Esophagus squamous epithelium (tissue), 5 donors: ENCODE data around the gene DUSP11. TPM values are rescaled to one million over a fixed set of nuclear protein-coding genes. Genes with fewer than 3 reads are reported as not detected.
A peak's percentile ranks its signal among the peaks of the same experiment; 100 is the strongest.
"Not testable (repeated sequence)": the region's sequence is repeated elsewhere in the genome, so short reads cannot be mapped to it uniquely, and the experiment has no call there.

Experiments used
- DNase-seq: peaks from one replicate; lab custom pipeline; 2025; lab: John Stamatoyannopoulos, UW
- H3K27ac ChIP-seq, 4 donors: fragments of 200-600 bp; sonication (generic); one replicate each; pipeline ENCODE4 v1.5.1; 2016 to 2019; ENCODE audit warnings: mild to moderate bottlenecking in 1 of 4
- H3K27me3 ChIP-seq, 4 donors: fragments of 200-600 bp; sonication (generic); 1 replicate in 3 of 4; 2 replicates in 1 of 4; pipeline versions ENCODE4 v1.5.1 to v1.6.0; 2017 to 2021; ENCODE audit warnings: antibody characterized with exemption in 1 of 4
- H3K36me3 ChIP-seq, 3 donors: fragments of 200-600 bp; sonication (generic); one replicate each; pipeline ENCODE4 v1.5.1; 2016 to 2019
- H3K4me1 ChIP-seq, 3 donors: fragments of 200-600 bp; sonication (generic); one replicate each; pipeline ENCODE4 v1.5.1; 2017 to 2019
- H3K4me3 ChIP-seq, 4 donors: fragments of 200-600 bp; sonication (generic); 1 replicate in 3 of 4; 2 replicates in 1 of 4; pipeline ENCODE4 v1.5.1; 2016 to 2019; ENCODE audit warnings: mild to moderate bottlenecking in 2 of 4, moderate library complexity in 1 of 4
- H3K9me3 ChIP-seq, 3 donors: fragments of 200-600 bp; sonication (generic); one replicate each; pipeline ENCODE4 v1.5.1; 2016 to 2019
- CTCF ChIP-seq, 6 experiments: fragments of 450-650 bp in 4 of 6; fragments of 200-600 bp in 2 of 6; sonication (generic) in 2 of 6; IDR thresholded peaks; one replicate each; pipeline ENCODE4 v1.5.1; 2016 to 2019; ENCODE audit warnings: antibody characterized with exemption in 6 of 6, mild to moderate bottlenecking in 4 of 6, moderate library complexity in 4 of 6
- POLR2A ChIP-seq, 4 donors: fragments of 450-650 bp; IDR thresholded peaks; one replicate each; pipeline ENCODE4 v1.6.1; 2017; ENCODE audit warnings: antibody characterized with exemption in 4 of 4, mild to moderate bottlenecking in 4 of 4, moderate library complexity in 3 of 4
- whole genome bisulfite sequencing, 2 donors: methylation state at CpG; one replicate each; pipeline ENCODE4 v1.1.5; 2018; 5-methylcytosine and 5-hydroxymethylcytosine counted together
- intact Hi-C: fragments of 100-400 bp; cut with DNase I; formaldehyde crosslinking; loops from one replicate; pipeline ENCODE4 v1.15.0; 2022
- total RNA-seq, 4 donors: library from RNA; depleted of rRNA; stranded (reverse); fragments of >200 nt; gene quantifications; one replicate each; pipeline ENCODE4 v1.1.0, GENCODE V29; 2016
- donor health status: DM: yes; HTN: yes; CAD: no.

Gene DUSP11
- total RNA-seq, 4 donors from 2014 or later = 24.5 to 48.2 (median 41.0) TPM

- 84 to 86% methylated on average over 1 to 5 of the region's 6 CpGs for WGBS, 2 donors
- Histone ChIP-seq H3K27me3 (no peaks in the 10 kb centered on the region), H3K4me3 (no peak overlapping the region), H3K36me3 (no peaks in the 10 kb centered on the region), H3K27ac (no peak overlapping the region), H3K4me1 (peaks cover 0 to 5% (median 0%) of the 10 kb centered on the region in 3 donors), H3K9me3 (no peaks in the 10 kb centered on the region)
- TF ChIP-seq CTCF (IDR thresholded peaks at IDR 0.05) (no peak), POLR2A (IDR thresholded peaks at IDR 0.05) (no peak)
- DNase-seq = no peak
- intact Hi-C loops = no loop called here
These were observed 61.5 kb downstream of the DUSP11 start for GRCh38 chr2:73718421-73718820.

GRCh38 chr2:73717695-73718094 lies 62.2 kb downstream of the DUSP11 start:
- DNase-seq, H3K36me3 ChIP-seq, H3K9me3 ChIP-seq, H3K27ac ChIP-seq, H3K4me3 ChIP-seq, H3K4me1 ChIP-seq, H3K27me3 ChIP-seq, intact Hi-C loops: not testable (repeated sequence)
- no CpG with 5 or more reads among the region's 4 CpGs for WGBS, 2 donors

GRCh38 chr2:73717251-73717606 lies 62.7 kb downstream of the DUSP11 start:
- no peak for TF ChIP-seq CTCF (IDR thresholded peaks at IDR 0.05)
- no peak for TF ChIP-seq POLR2A (IDR thresholded peaks at IDR 0.05)
- H3K36me3 ChIP-seq = no peaks in the 10 kb centered on the region
- H3K9me3 ChIP-seq = no peaks in the 10 kb centered on the region
- no peak for DNase-seq
- peak overlapping the region in 1 of 4 donors; percentile 50 for H3K27ac ChIP-seq
- H3K4me1 ChIP-seq = peaks cover 0 to 5% (median 0%) of the 10 kb centered on the region in 3 donors
- no peaks in the 10 kb centered on the region for H3K27me3 ChIP-seq
- intact Hi-C loops = no loop called here
- H3K4me3 ChIP-seq = no peak overlapping the region

GRCh38 chr2:73716543-73717250 lies 63.2 kb downstream of the DUSP11 start:
- H3K27me3 ChIP-seq = no peaks in the 10 kb centered on the region
- DNase-seq = no peak
- H3K36me3 ChIP-seq = no peaks in the 10 kb centered on the region
- H3K4me3 ChIP-seq = no peak overlapping the region
- no peaks in the 10 kb centered on the region for H3K9me3 ChIP-seq
- peaks cover 0 to 5% (median 0%) of the 10 kb centered on the region in 3 donors for H3K4me1 ChIP-seq
- intact Hi-C loops = no loop called here
- WGBS, 2 donors = 28 to 44% methylated on average over 8 of the region's 8 CpGs
- TF ChIP-seq CTCF (IDR thresholded peaks at IDR 0.05) (no peak), POLR2A (IDR thresholded peaks at IDR 0.05) (no peak)
- H3K27ac ChIP-seq = peak overlapping the region in 1 of 4 donors; percentile 50

- Histone ChIP-seq H3K27ac (no peak overlapping the region), H3K4me1 (peaks cover 0 to 5% (median 0%) of the 10 kb centered on the region in 3 donors), H3K27me3 (no peaks in the 10 kb centered on the region), H3K4me3 (no peak overlapping the region), H3K36me3 (no peaks in the 10 kb centered on the region), H3K9me3 (no peaks in the 10 kb centered on the region)
- 77 to 81% methylated on average over 2 of the region's 2 CpGs for WGBS, 2 donors
- TF ChIP-seq POLR2A (IDR thresholded peaks at IDR 0.05) = no peak
- TF ChIP-seq CTCF (IDR thresholded peaks at IDR 0.05) = no peak
- intact Hi-C loops = no loop called here
- DNase-seq = no peak
These were observed 65.8 kb downstream of the DUSP11 start for GRCh38 chr2:73714091-73714490.

Other genes with a start within 250 kb of the DUSP11 start
- gene NAT8, start 137.7 kb downstream of the DUSP11 start, total RNA-seq = not detected
- gene TPRKB, start 42.8 kb downstream of the DUSP11 start, total RNA-seq = 10 to 100 TPM; 23.3 to 49.8 (median 44.9) TPM
- gene C2orf78, start 4.1 kb upstream of the DUSP11 start, total RNA-seq = not detected
- gene STAMBP, start 48.9 kb upstream of the DUSP11 start, total RNA-seq = 10 to 100 TPM; 23.5 to 36.8 (median 32.5) TPM
- gene ACTG2, start 112.9 kb upstream of the DUSP11 start, total RNA-seq = 100 to 1,000 TPM in 3 of 4 donors, 10 to 100 TPM in 1; 37.7 to 809 (median 109) TPM
- gene DGUOK, start 146.8 kb upstream of the DUSP11 start, total RNA-seq = 10 to 100 TPM; 23.5 to 53.4 (median 40.2) TPM
- 10 to 100 TPM in 3 of 4 donors, 1 to 10 TPM in 1; 6.6 to 20.2 (median 16.2) TPM for gene TET3, start 204.8 kb upstream of the DUSP11 start, total RNA-seq